Measurements from ENCODE around the gene PIGR.

PIGR gene

GRCh38 chr1:206946261-206946660 is at the start of gene PIGR:
Gene PIGR (minus strand): TSS chr1:206946466. CDS start chr1:206940531, 5,935 bp downstream.
- DNase-seq: no peak

GRCh38 chr1:206992790-206993189 is 46.5 kb upstream of the PIGR start:
- no peak for DNase-seq

- DNase-seq: no peak
Observed at GRCh38 chr1:206987873-206988272, 41.6 kb upstream of the PIGR start.

GRCh38 chr1:206986885-206987284 is 40.6 kb upstream of the PIGR start:
- DNase-seq: no peak

- DNase-seq: no peak
Observed at GRCh38 chr1:206986402-206986801, 40.1 kb upstream of the PIGR start.

- DNase-seq: no peak
Observed at GRCh38 chr1:206985162-206985749, 39.0 kb upstream of the PIGR start.

GRCh38 chr1:206982216-206982615 is 36.0 kb upstream of the PIGR start:
- peak; percentile 46 for DNase-seq

- DNase-seq: no peak
Observed at GRCh38 chr1:206979379-206980043, 33.2 kb upstream of the PIGR start.

- no peak for DNase-seq
Observed at GRCh38 chr1:206978259-206978658, 32.0 kb upstream of the PIGR start.

- no peak for DNase-seq
Observed at GRCh38 chr1:206975306-206975705, 29.0 kb upstream of the PIGR start.

GRCh38 chr1:206974140-206974539 is 27.9 kb upstream of the PIGR start:
- no peak for DNase-seq

GRCh38 chr1:206972728-206973127 is 26.5 kb upstream of the PIGR start:
- DNase-seq: no peak

GRCh38 chr1:206971029-206971655 is 24.9 kb upstream of the PIGR start:
- DNase-seq: no peak

- DNase-seq: no peak
Observed at GRCh38 chr1:206970446-206970845, 24.2 kb upstream of the PIGR start, which contains the start of gene FCAMR. Gene FCAMR (minus strand): TSS chr1:206970460. CDS start chr1:206970125, 335 bp downstream.

- no peak for DNase-seq
Observed at GRCh38 chr1:206969090-206969489, 22.8 kb upstream of the PIGR start.

- no peak for DNase-seq
Observed at GRCh38 chr1:206967096-206967849, 21.0 kb upstream of the PIGR start.

GRCh38 chr1:206965781-206966180 is 19.5 kb upstream of the PIGR start:
- no peak for DNase-seq

- DNase-seq: no peak
Observed at GRCh38 chr1:206963740-206964139, 17.5 kb upstream of the PIGR start.

GRCh38 chr1:206963119-206963712 is 16.9 kb upstream of the PIGR start:
- no peak for DNase-seq

- no peak for DNase-seq
Observed at GRCh38 chr1:206962272-206962671, 16.0 kb upstream of the PIGR start.

- DNase-seq: no peak
Observed at GRCh38 chr1:206961668-206962067, 15.4 kb upstream of the PIGR start.

GRCh38 chr1:206960676-206961386 is 14.6 kb upstream of the PIGR start:
- no peak for DNase-seq
